Vagina (tissue), 2 donors: ENCODE results near the gene MYRF. TPM values are rescaled to one million over a fixed set of nuclear protein-coding genes. Genes with fewer than 3 reads are reported as not detected.

Experiments
- DNase-seq, 2 donors: peaks; one replicate each; pipeline ENCODE4 v3.0.0-alpha.2; 2017; ENCODE audit errors: extremely low spot score in 2 of 2
- H3K27ac ChIP-seq: fragments of 200-600 bp; sonication (generic); one replicate; pipeline ENCODE4 v1.5.1; 2019
- H3K27me3 ChIP-seq: fragments of 200-600 bp; sonication (generic); one replicate; pipeline ENCODE4 v1.5.1; 2019
- H3K36me3 ChIP-seq, 2 donors: fragments of 200-600 bp; sonication (generic); one replicate each; pipeline ENCODE4 v1.5.1; 2017 to 2019
- H3K4me1 ChIP-seq: fragments of 200-600 bp; sonication (generic); one replicate; pipeline ENCODE4 v1.5.1; 2019
- H3K4me3 ChIP-seq, 2 donors: fragments of 200-600 bp; sonication (generic); 1 replicate in 1 of 2; 2 replicates in 1 of 2; pipeline ENCODE4 v1.5.1; 2016 to 2019
- H3K9me3 ChIP-seq: fragments of 200-600 bp; sonication (generic); one replicate; pipeline ENCODE4 v1.5.1; 2019
- CTCF ChIP-seq, 3 experiments: fragments of 450-650 bp in 2 of 3; fragments of 200-600 bp in 1 of 3; sonication (generic) in 1 of 3; IDR thresholded peaks; one replicate each; pipeline ENCODE4 v1.5.1; 2017 to 2019; ENCODE audit warnings: antibody characterized with exemption in 3 of 3, mild to moderate bottlenecking in 2 of 3, moderate library complexity in 2 of 3
- POLR2A ChIP-seq, 2 donors: fragments of 450-650 bp; IDR thresholded peaks; one replicate each; pipeline ENCODE4 v1.6.1; 2017; ENCODE audit warnings: antibody characterized with exemption in 2 of 2, mild to moderate bottlenecking in 2 of 2, moderate library complexity in 2 of 2
- POLR2AphosphoS5 ChIP-seq, 2 donors: sonication (generic); formaldehyde crosslinking; IDR thresholded peaks; one replicate each; pipeline ENCODE4 v1.9.0; 2017; ENCODE audit warnings: antibody characterized with exemption in 2 of 2, mild to moderate bottlenecking in 2 of 2, low read depth in 1 of 2; ENCODE audit not compliant: insufficient read depth in 1 of 2
- intact Hi-C: fragments of 100-400 bp; cut with DNase I; formaldehyde crosslinking; loops from one replicate; pipeline ENCODE4 v1.15.1; 2023
- total RNA-seq: library from RNA; depleted of rRNA; stranded (reverse); fragments of >200 nt; gene quantifications from one replicate; pipeline ENCODE4 v1.2.3, GENCODE V29; 2016

MYRF gene
- total RNA-seq, 1 donor from 2014 or later = 0.25 TPM

DNA sequence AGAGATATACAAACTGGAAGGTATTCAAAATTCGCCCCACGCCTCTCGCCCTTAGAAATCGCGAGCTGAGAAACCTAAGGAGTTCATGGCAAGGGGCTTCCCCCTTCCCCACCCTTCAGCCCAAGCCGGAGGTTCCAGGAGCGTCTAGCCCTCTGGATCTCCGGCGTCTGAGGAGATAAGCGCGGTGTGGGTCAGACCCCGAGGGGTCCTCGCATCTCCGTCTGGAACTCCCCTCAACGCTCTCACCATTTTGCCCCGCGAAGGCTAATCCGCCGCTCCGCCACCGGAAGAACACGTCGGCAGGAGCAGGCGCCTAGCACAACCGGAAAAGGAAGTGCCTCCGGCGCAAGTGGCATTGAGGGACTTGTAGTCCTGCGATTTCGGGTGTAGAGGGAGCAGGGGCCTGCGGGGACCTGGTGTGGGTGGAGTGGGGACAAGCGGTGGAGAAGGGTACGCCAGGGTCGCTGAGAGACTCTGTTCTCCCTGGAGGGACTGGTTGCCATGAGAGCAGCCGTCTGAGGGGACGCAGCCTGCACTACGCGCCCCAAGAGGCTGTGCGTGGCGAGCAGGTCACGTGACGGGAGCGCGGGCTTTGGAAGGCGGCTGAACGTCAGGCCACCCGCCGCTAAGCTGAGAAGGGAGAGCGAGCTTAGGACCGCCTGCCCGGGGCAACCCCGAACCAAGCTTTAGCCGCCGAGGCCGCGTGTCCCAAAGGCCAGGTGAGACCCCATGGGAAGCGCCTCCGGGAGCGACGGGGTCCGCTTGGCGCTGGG, 40.1 kb downstream of the MYRF start, which contains the start of the genes FEN1 and TMEM258:
TSS of gene FEN1 (plus strand) at position 602 of the 773 bp plus-strand sequence. CDS start 2,451 bp downstream, outside the sequence.
TSS of gene TMEM258 (minus strand) at position 290 of the 773 bp plus-strand sequence. CDS start at position 249, 41 bp downstream.
- Histone ChIP-seq H3K4me3 (peak within 1 kb of the TSS; percentile 79 to 84), H3K27ac (peak within 1 kb of the TSS; percentile 96), H3K9me3 (no peaks in the 10 kb centered on the region), H3K36me3 (peaks cover 0 to 29% of the 10 kb centered on the region in 2 donors), H3K27me3 (no peaks in the 10 kb centered on the region), H3K4me1 (peaks cover 37% of the 10 kb centered on the region)
- TF ChIP-seq CTCF (IDR thresholded peaks at IDR 0.05) (no peak), POLR2A (IDR thresholded peaks at IDR 0.05) (peak in 1 of 2 donors; percentile 52), POLR2AphosphoS5 (IDR thresholded peaks at IDR 0.05; ENCODE audit: insufficient read depth in 1 of 2, low read depth in 1 of 2) (peak; percentile 94 to 95)
- peak in 1 of 2 donors; percentile 96 for DNase-seq
- intact Hi-C loops = loop anchor here (10.0 kb wide), 2 partner anchors 102 to 312 kb away; partner anchors contain the start of gene FADS3

DNA sequence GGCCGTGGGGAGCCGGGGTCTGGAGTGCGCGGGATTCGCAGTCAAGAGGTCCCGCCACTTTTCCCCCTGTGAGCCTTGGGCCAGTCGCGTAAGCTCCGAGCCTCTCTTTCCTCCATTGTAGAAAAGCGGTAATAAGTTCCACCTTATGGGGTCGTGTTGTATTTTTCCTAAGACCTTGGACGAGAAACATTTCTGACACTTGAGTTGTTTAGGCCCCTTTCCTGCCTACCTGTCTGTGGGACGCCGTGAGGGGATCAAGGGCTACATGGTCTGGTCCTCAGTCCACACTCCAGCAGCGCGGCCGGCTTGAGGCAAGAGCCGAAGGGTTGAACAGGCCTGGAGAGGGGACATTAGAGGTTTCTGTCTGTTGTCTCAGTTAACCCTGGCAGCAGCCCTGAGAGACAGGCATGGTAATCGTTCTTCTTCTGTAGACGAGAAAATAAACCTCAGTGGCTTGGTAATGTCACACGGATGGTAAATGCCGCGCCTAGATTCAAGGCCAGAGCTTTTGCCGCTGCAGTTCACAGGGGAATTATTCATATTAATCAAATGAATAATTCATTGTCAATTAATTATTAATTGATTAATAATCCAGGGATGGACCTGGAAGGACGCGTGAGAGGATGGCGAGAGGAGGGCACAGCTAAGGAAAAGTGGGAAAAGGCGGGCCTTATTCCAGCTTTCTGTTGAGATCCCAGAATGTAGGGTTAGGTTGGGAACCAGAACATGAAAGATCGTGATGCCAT, 40.8 kb downstream of the MYRF start:
- Histone ChIP-seq H3K9me3 (no peaks in the 10 kb centered on the region), H3K27me3 (no peaks in the 10 kb centered on the region), H3K4me3 (peak overlapping the region; percentile 79 to 84), H3K36me3 (peaks cover 0 to 22% of the 10 kb centered on the region in 2 donors), H3K27ac (peak overlapping the region; percentile 96), H3K4me1 (peaks cover 40% of the 10 kb centered on the region)
- intact Hi-C loops = loop anchor here (10.0 kb wide), 2 partner anchors 102 to 312 kb away; partner anchors contain the start of gene FADS3
- no peak for TF ChIP-seq POLR2AphosphoS5 (IDR thresholded peaks at IDR 0.05; ENCODE audit: insufficient read depth in 1 of 2, low read depth in 1 of 2)
- TF ChIP-seq POLR2A (IDR thresholded peaks at IDR 0.05) = no peak
- TF ChIP-seq CTCF (IDR thresholded peaks at IDR 0.05) = no peak
- DNase-seq = no peak

GRCh38 chr11:61793829-61794204, 41.4 kb downstream of the MYRF start:
- H3K27me3 ChIP-seq = no peaks in the 10 kb centered on the region
- TF ChIP-seq POLR2A (IDR thresholded peaks at IDR 0.05) (no peak), CTCF (IDR thresholded peaks at IDR 0.05) (no peak), POLR2AphosphoS5 (IDR thresholded peaks at IDR 0.05; ENCODE audit: insufficient read depth in 1 of 2, low read depth in 1 of 2) (no peak)
- no peaks in the 10 kb centered on the region for H3K9me3 ChIP-seq
- DNase-seq = no peak
- H3K4me3 ChIP-seq = no peak overlapping the region
- intact Hi-C loops = loop anchor here (10.0 kb wide), 2 partner anchors 101 to 311 kb away; partner anchors contain the start of gene FADS3
- H3K27ac ChIP-seq = no peak overlapping the region
- peaks cover 40% of the 10 kb centered on the region for H3K4me1 ChIP-seq
- H3K36me3 ChIP-seq = peaks cover 0 to 16% of the 10 kb centered on the region in 2 donors

- intact Hi-C loops = loop anchor here (10.0 kb wide), 2 partner anchors 100 to 310 kb away; partner anchors contain the start of gene FADS3
- no peak for DNase-seq
- TF ChIP-seq POLR2AphosphoS5 (IDR thresholded peaks at IDR 0.05; ENCODE audit: insufficient read depth in 1 of 2, low read depth in 1 of 2) (no peak), POLR2A (IDR thresholded peaks at IDR 0.05) (no peak), CTCF (IDR thresholded peaks at IDR 0.05) (no peak)
- Histone ChIP-seq H3K36me3 (peaks cover 0 to 8% of the 10 kb centered on the region in 2 donors), H3K9me3 (no peaks in the 10 kb centered on the region), H3K4me3 (no peak overlapping the region), H3K27ac (no peak overlapping the region), H3K27me3 (no peaks in the 10 kb centered on the region), H3K4me1 (peaks cover 40% of the 10 kb centered on the region)
Observed at GRCh38 chr11:61794579-61794978, 42.1 kb downstream of the MYRF start.
